Caco-2 (cell line): ENCODE measurements around the gene THAP4. TPM values are rescaled to one million over a fixed set of nuclear protein-coding genes. Genes with fewer than 3 reads are reported as not detected.

ENCODE experiments used
- BruUV-seq: library from RNA; stranded (reverse); fragments of 400-500 nt; replicated peaks from 2 replicates; lab custom pipeline; 2021; lab: Mats Ljungman, UMichigan
- CTCF ChIA-PET: fragments of 300-600 bp; sonication (Branson Sonifier 250); formaldehyde crosslinking; loops from one replicate; lab custom pipeline; 2022; ENCODE audit warnings: antibody characterized with exemption; lab: Charles Lee
- POLR2A ChIA-PET: fragments of 300-600 bp; sonication (Branson Sonifier 250); formaldehyde crosslinking; loops from one replicate; lab custom pipeline; 2022; ENCODE audit warnings: antibody characterized with exemption; lab: Charles Lee
- DNase-seq, 2 experiments: peaks; one replicate each; pipeline versions ENCODE4 v3.0.0 to v3.0.0-alpha.2; 2020 to 2022
- H3K27me3 ChIP-seq: replicated peaks from 2 replicates; pipeline ENCODE4 v1.6.0; 2011; ENCODE audit warnings: low read length; ENCODE audit not compliant: control insufficient read depth, insufficient read depth
- H3K36me3 ChIP-seq: 2 replicates; pipeline ENCODE4 v1.5.1; 2011; ENCODE audit warnings: low read length; ENCODE audit not compliant: control insufficient read depth, insufficient read depth
- H3K4me1 ChIP-seq: fragments of 250-450 bp; sonication (Bioruptor Pico); 2 replicates; pipeline ENCODE4 v1.5.1; 2020; ENCODE audit warnings: mild to moderate bottlenecking
- H3K4me3 ChIP-seq: 2 replicates; pipeline ENCODE4 v1.5.1; 2011; ENCODE audit warnings: low read depth, mild to moderate bottlenecking, control low read depth, low read length
- H3K9me3 ChIP-seq: fragments of 250-450 bp; sonication (Bioruptor Pico); 2 replicates; pipeline ENCODE4 v1.5.1; 2020; ENCODE audit warnings: mild to moderate bottlenecking, moderate library complexity
- H3K27ac Mint-ChIP-seq: one replicate; pipeline ENCODE4 v1.8.0; 2022; ENCODE audit warnings: mixed read lengths; ENCODE audit not compliant: unreplicated experiment
- H3K27me3 Mint-ChIP-seq: one replicate; pipeline ENCODE4 v1.8.0; 2022; ENCODE audit warnings: mixed read lengths; ENCODE audit not compliant: insufficient read depth, unreplicated experiment
- H3K36me3 Mint-ChIP-seq: one replicate; pipeline ENCODE4 v1.8.0; 2022; ENCODE audit warnings: mild to moderate bottlenecking, mixed read lengths; ENCODE audit not compliant: insufficient read depth, unreplicated experiment
- H3K4me1 Mint-ChIP-seq: one replicate; pipeline ENCODE4 v1.8.0; 2022; ENCODE audit warnings: low read depth, mixed read lengths; ENCODE audit not compliant: unreplicated experiment
- H3K4me3 Mint-ChIP-seq: one replicate; pipeline ENCODE4 v1.8.0; 2022; ENCODE audit warnings: mild to moderate bottlenecking, moderate library complexity, mixed read lengths; ENCODE audit not compliant: unreplicated experiment
- H3K9me3 Mint-ChIP-seq: one replicate; pipeline ENCODE4 v1.8.0; 2022; ENCODE audit warnings: mixed read lengths; ENCODE audit not compliant: unreplicated experiment
- CTCF ChIP-seq, 2 experiments: fragments of 200-600 bp in 1 of 2; IDR thresholded peaks; 1 replicate in 1 of 2; 2 replicates in 1 of 2; pipeline versions ENCODE4 v1.5.1 to v1.8.0; 2011 to 2022; ENCODE audit warnings: antibody characterized with exemption in 1 of 2, control low read depth in 1 of 2, inconsistent platforms in 1 of 2, low read depth in 1 of 2, low read length in 1 of 2, mild to moderate bottlenecking in 1 of 2, moderate library complexity in 1 of 2; ENCODE audit not compliant: insufficient read depth in 1 of 2, severe bottlenecking in 1 of 2, unreplicated experiment in 1 of 2
- intact Hi-C: fragments of 100-400 bp; cut with micrococcal nuclease; formaldehyde crosslinking; loops from one replicate; pipeline ENCODE4 v1.10.0; 2022; ENCODE audit not compliant: unreplicated experiment
- total RNA-seq: library from RNA; stranded (reverse); gene quantifications from 2 replicates; pipeline ENCODE4 v1.2.3, GENCODE V29; 2022

THAP4 gene
- total RNA-seq, 1 experiment from 2014 or later = 37.2 TPM

- Mint-ChIP-seq H3K27me3 (no peaks in the 10 kb centered on the region), H3K27ac (peak overlapping the region; percentile 27), H3K9me3 (no peaks in the 10 kb centered on the region), H3K4me1 (no peaks in the 10 kb centered on the region), H3K36me3 (peaks cover 56% of the 10 kb centered on the region), H3K4me3 (no peak overlapping the region)
- no peak for DNase-seq
- no TSS peak for BruUV-seq
- intact Hi-C loops = no loop called here
- ChIA-PET CTCF (no interaction called here), POLR2A (no interaction called here)
- H3K36me3 ChIP-seq = no peaks in the 10 kb centered on the region; the same call in 1 of the 2 replicates
- no peak overlapping the region for H3K4me3 ChIP-seq
- H3K4me1 ChIP-seq = no peaks in the 10 kb centered on the region
- no peak for TF ChIP-seq CTCF (IDR thresholded peaks at IDR 0.05; ENCODE audit: insufficient read depth in 1 of 2, low read depth in 1 of 2, low read length in 1 of 2, severe bottlenecking in 1 of 2, unreplicated experiment in 1 of 2)
- no peaks in the 10 kb centered on the region for H3K9me3 ChIP-seq
- H3K27me3 ChIP-seq = no peaks in the 10 kb centered on the region
Observed at GRCh38 chr2:241656190-241656741, 19.3 kb upstream of the THAP4 start.

- Histone ChIP-seq H3K9me3 (no peaks in the 10 kb centered on the region), H3K27me3 (no peaks in the 10 kb centered on the region), H3K4me3 (no peak overlapping the region), H3K4me1 (no peaks in the 10 kb centered on the region), H3K36me3 (no peaks in the 10 kb centered on the region; the same call in 1 of the 2 replicates)
- Mint-ChIP-seq H3K9me3 (no peaks in the 10 kb centered on the region), H3K4me1 (no peaks in the 10 kb centered on the region), H3K27ac (peak overlapping the region; percentile 27), H3K27me3 (no peaks in the 10 kb centered on the region), H3K4me3 (no peak overlapping the region), H3K36me3 (peaks cover 56% of the 10 kb centered on the region)
- BruUV-seq = no TSS peak
- no peak for DNase-seq
- TF ChIP-seq CTCF (IDR thresholded peaks at IDR 0.05; ENCODE audit: insufficient read depth in 1 of 2, low read depth in 1 of 2, low read length in 1 of 2, severe bottlenecking in 1 of 2, unreplicated experiment in 1 of 2) = no peak
- ChIA-PET CTCF (no interaction called here), POLR2A (no interaction called here)
- intact Hi-C loops = no loop called here
Observed at GRCh38 chr2:241655516-241656189, 18.7 kb upstream of the THAP4 start.

GRCh38 chr2:241654551-241654950, 17.6 kb upstream of the THAP4 start:
- POLR2A ChIA-PET = no interaction called here
- no TSS peak for BruUV-seq
- Mint-ChIP-seq H3K36me3 (peaks cover 48% of the 10 kb centered on the region), H3K4me3 (no peak overlapping the region), H3K9me3 (no peaks in the 10 kb centered on the region), H3K4me1 (no peaks in the 10 kb centered on the region), H3K27me3 (no peaks in the 10 kb centered on the region), H3K27ac (no peak overlapping the region)
- TF ChIP-seq CTCF (IDR thresholded peaks at IDR 0.05; ENCODE audit: insufficient read depth in 1 of 2, low read depth in 1 of 2, low read length in 1 of 2, severe bottlenecking in 1 of 2, unreplicated experiment in 1 of 2) = no peak
- CTCF ChIA-PET = no interaction called here
- Histone ChIP-seq H3K27me3 (no peaks in the 10 kb centered on the region), H3K4me1 (no peaks in the 10 kb centered on the region), H3K9me3 (no peaks in the 10 kb centered on the region), H3K4me3 (no peak overlapping the region), H3K36me3 (no peaks in the 10 kb centered on the region)
- no peak for DNase-seq
- intact Hi-C loops = no loop called here
